Smooth muscle cell (in vitro differentiated cells): ENCODE data around the gene INSYN2B. TPM values are rescaled to one million over a fixed set of nuclear protein-coding genes. Genes with fewer than 3 reads are reported as not detected.

Experiments
- DNase-seq: peaks from one replicate; lab custom pipeline; 2025; ENCODE audit not compliant: unreplicated experiment; lab: John Stamatoyannopoulos, UW
- H2AFZ ChIP-seq: fragments of 200-600 bp; sonication (generic); 2 replicates; pipeline ENCODE4 v1.6.0; 2016; ENCODE audit warnings: antibody characterized with exemption, low read depth, mild to moderate bottlenecking
- H3F3A ChIP-seq: fragments of 200-600 bp; sonication (generic); 2 replicates; pipeline ENCODE4 v1.6.0; 2017; ENCODE audit warnings: antibody characterized with exemption, low read depth
- H3K27ac ChIP-seq: fragments of 200-600 bp; sonication (generic); 2 replicates; pipeline ENCODE4 v1.5.1; 2016; ENCODE audit warnings: low read depth, mild to moderate bottlenecking
- H3K27me3 ChIP-seq: fragments of 200-600 bp; sonication (generic); 2 replicates; pipeline ENCODE4 v1.6.1; 2016; ENCODE audit warnings: low read depth, mild to moderate bottlenecking
- H3K36me3 ChIP-seq: fragments of 200-600 bp; sonication (generic); 2 replicates; pipeline ENCODE4 v1.5.1; 2016; ENCODE audit warnings: low read depth
- H3K4me1 ChIP-seq: fragments of 200-600 bp; sonication (generic); 2 replicates; pipeline ENCODE4 v1.5.1; 2016; ENCODE audit warnings: low read depth
- H3K4me2 ChIP-seq: fragments of 200-600 bp; sonication (generic); 2 replicates; pipeline ENCODE4 v1.6.0; 2016; ENCODE audit warnings: mild to moderate bottlenecking
- H3K4me3 ChIP-seq: fragments of 200-600 bp; sonication (generic); 2 replicates; pipeline ENCODE4 v1.5.1; 2016; ENCODE audit warnings: mild to moderate bottlenecking
- H3K79me2 ChIP-seq: fragments of 200-600 bp; sonication (generic); 2 replicates; pipeline ENCODE4 v1.6.0; 2016; ENCODE audit warnings: low read depth, mild to moderate bottlenecking
- H3K9ac ChIP-seq: fragments of 200-600 bp; sonication (generic); 2 replicates; pipeline ENCODE4 v1.6.0; 2016; ENCODE audit warnings: low read depth
- H3K9me3 ChIP-seq: fragments of 200-600 bp; sonication (generic); replicated peaks from 2 replicates; pipeline ENCODE4 v1.5.1; 2016; ENCODE audit warnings: low read depth
- H4K20me1 ChIP-seq: fragments of 200-600 bp; sonication (generic); 2 replicates; pipeline ENCODE4 v1.6.0; 2016; ENCODE audit warnings: low read depth
- WGBS: methylation state at CpG from one replicate; pipeline ENCODE4 v1.1.7; 2016; ENCODE audit warnings: low lambda C conversion rate; 5-methylcytosine and 5-hydroxymethylcytosine counted together
- polyA plus RNA-seq: library from polyadenylated mRNA; unstranded; fragments of >200 nt; fragmentation: Nextera tagmentation; extraction: Ambion mirVana; gene quantifications from 2 replicates; pipeline ENCODE4 v1.2.1, GENCODE V29; 2016
- total RNA-seq: library from RNA; depleted of rRNA; stranded (reverse); fragments of >200 nt; gene quantifications from 2 replicates; pipeline ENCODE4 v1.2.3, GENCODE V29; 2014
- TF ChIP-seq, protein P1 (sequence below): fragments of 200-600 bp; sonication (generic); IDR thresholded peaks from 2 replicates; pipeline ENCODE4 v1.5.1; 2017; ENCODE audit warnings: borderline replicate concordance, mild to moderate bottlenecking, antibody characterized with exemption; ENCODE audit not compliant: insufficient read depth, poor library complexity, severe bottlenecking

INSYN2B gene
- total and polyA plus RNA-seq, 2 experiments from 2014 or later = 2.7 to 13.8 TPM

DNA sequence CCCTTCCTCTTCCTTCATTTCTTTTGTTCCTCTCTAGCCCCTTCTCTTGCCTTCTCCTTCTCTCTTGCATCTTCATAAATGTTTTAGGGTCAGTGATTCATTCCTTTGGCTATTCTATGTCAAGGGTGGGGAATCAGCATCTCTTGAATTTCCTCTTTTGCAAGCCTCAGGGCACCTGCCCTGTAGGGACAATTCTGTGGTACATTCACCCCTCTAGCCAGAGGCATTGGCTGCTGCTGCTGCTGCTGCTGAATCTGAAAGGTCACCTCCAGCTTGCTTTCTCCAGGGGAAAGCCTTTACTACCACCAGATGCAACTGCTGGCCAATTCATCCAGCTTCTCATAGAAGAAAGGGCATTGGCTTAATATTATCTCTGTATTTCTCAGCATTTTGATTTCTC lies 87.3 kb downstream of the INSYN2B start:
- Histone ChIP-seq H3K4me1 (no peaks in the 10 kb centered on the region), H3K4me2 (no peak overlapping the region), H2AFZ (no peak overlapping the region), H3K79me2 (no peaks in the 10 kb centered on the region), H3K9ac (no peak overlapping the region), H3K27ac (no peak overlapping the region), H3K36me3 (no peaks in the 10 kb centered on the region), H3F3A (no peaks in the 10 kb centered on the region), H3K27me3 (no peaks in the 10 kb centered on the region), H3K9me3 (no peaks in the 10 kb centered on the region), H4K20me1 (no peaks in the 10 kb centered on the region), H3K4me3 (no peak overlapping the region)
- DNase-seq = no peak
- TF ChIP-seq, protein P1, sequence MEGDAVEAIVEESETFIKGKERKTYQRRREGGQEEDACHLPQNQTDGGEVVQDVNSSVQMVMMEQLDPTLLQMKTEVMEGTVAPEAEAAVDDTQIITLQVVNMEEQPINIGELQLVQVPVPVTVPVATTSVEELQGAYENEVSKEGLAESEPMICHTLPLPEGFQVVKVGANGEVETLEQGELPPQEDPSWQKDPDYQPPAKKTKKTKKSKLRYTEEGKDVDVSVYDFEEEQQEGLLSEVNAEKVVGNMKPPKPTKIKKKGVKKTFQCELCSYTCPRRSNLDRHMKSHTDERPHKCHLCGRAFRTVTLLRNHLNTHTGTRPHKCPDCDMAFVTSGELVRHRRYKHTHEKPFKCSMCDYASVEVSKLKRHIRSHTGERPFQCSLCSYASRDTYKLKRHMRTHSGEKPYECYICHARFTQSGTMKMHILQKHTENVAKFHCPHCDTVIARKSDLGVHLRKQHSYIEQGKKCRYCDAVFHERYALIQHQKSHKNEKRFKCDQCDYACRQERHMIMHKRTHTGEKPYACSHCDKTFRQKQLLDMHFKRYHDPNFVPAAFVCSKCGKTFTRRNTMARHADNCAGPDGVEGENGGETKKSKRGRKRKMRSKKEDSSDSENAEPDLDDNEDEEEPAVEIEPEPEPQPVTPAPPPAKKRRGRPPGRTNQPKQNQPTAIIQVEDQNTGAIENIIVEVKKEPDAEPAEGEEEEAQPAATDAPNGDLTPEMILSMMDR = no peak

DNA sequence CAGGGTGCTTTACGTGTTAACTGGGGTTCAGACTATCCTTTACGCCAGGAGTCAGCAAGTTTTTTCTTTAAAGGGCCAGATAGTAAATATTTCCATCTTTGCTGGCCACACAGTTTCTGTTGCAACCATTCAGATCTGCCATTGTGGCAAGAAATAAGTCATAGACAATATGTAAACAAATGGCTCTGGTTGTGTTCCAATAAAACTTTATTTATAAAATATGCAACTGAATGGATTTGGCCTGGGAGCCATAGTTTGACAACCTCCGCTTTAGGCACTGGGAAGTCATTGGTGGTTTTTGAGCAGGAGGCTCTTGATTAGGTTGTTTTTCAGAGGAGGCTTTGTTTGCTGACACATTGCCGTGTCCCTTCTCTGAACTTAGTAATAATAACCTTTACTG lies 90.7 kb downstream of the INSYN2B start:
- TF ChIP-seq, protein P1 = no peak

DNA sequence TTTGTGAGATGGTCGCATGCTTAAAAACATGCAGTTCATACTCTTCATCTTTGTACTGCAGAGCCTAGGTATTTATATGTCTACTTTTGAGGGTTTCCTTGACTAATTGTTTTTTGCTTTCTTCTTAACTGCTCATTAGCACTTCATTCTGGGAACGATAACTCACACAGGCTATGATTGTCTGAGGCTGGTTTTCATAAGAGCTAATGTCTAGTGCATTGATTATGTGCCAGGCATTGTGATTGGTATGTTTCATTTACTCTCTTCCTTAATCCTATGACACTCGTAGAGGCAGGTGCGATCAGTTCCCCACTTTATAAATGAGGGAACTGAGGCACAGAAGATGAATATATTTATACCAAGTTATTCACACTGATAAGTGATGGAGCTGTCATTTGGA lies 93.6 kb downstream of the INSYN2B start:
- Histone ChIP-seq H3K4me3 (no peak overlapping the region), H3K4me1 (no peaks in the 10 kb centered on the region), H3K36me3 (no peaks in the 10 kb centered on the region), H3F3A (no peaks in the 10 kb centered on the region), H2AFZ (no peak overlapping the region), H3K9ac (no peak overlapping the region), H3K79me2 (no peaks in the 10 kb centered on the region), H4K20me1 (no peaks in the 10 kb centered on the region), H3K9me3 (no peaks in the 10 kb centered on the region), H3K27ac (no peak overlapping the region), H3K4me2 (no peak overlapping the region), H3K27me3 (no peaks in the 10 kb centered on the region)
- WGBS = 95% methylated on average over 4 of the region's 4 CpGs
- TF ChIP-seq, protein P1 = no peak
- no peak for DNase-seq

More for the DNA sequence above, 90.7 kb downstream of the INSYN2B start:
- DNase-seq = no peak
- Histone ChIP-seq H3K9me3 (no peaks in the 10 kb centered on the region), H3K9ac (no peak overlapping the region), H3K4me2 (no peak overlapping the region), H3K27ac (no peak overlapping the region), H3K4me3 (no peak overlapping the region), H2AFZ (no peak overlapping the region), H4K20me1 (no peaks in the 10 kb centered on the region), H3K79me2 (no peaks in the 10 kb centered on the region), H3K4me1 (no peaks in the 10 kb centered on the region), H3K36me3 (no peaks in the 10 kb centered on the region), H3F3A (no peaks in the 10 kb centered on the region), H3K27me3 (no peaks in the 10 kb centered on the region)
- WGBS = 81% methylated on average over 4 of the region's 4 CpGs

DNA sequence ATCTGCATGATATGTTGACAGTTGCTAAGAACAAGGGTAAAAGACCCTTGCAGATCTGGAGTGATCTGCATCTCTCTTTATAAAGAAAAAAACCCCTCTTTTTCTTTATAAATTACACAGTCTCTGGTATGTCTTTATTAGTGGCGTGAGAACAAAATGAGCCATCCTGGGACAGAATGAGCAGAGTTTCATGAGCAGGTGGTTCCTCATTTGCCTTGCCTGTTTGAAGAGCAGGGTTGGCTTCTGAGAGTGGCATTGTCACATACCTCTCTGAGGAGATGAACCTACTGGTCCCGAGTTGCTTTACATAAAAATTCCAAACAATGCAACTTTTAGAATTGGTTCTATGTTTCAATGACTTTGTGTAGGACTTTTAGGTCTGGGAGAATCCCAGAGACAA lies 94.3 kb downstream of the INSYN2B start:
- Histone ChIP-seq H3K4me1 (no peaks in the 10 kb centered on the region), H3K9ac (no peak overlapping the region), H3K4me3 (no peak overlapping the region), H3K27ac (no peak overlapping the region), H3K27me3 (no peaks in the 10 kb centered on the region), H3K9me3 (no peaks in the 10 kb centered on the region), H3K79me2 (no peaks in the 10 kb centered on the region), H4K20me1 (no peaks in the 10 kb centered on the region), H2AFZ (no peak overlapping the region), H3K36me3 (no peaks in the 10 kb centered on the region), H3F3A (no peaks in the 10 kb centered on the region), H3K4me2 (no peak overlapping the region)
- 93% methylated on average over 2 of the region's 2 CpGs for WGBS
- DNase-seq = no peak
- TF ChIP-seq, protein P1 = no peak
